ENCODE measurements around the gene ZDHHC3. TPM values are rescaled to one million over a fixed set of nuclear protein-coding genes. Genes with fewer than 3 reads are reported as not detected.

ZDHHC3 gene
- total RNA-seq, 2 experiments from 2014 or later, result 29.5 to 31.0 TPM

DNA sequence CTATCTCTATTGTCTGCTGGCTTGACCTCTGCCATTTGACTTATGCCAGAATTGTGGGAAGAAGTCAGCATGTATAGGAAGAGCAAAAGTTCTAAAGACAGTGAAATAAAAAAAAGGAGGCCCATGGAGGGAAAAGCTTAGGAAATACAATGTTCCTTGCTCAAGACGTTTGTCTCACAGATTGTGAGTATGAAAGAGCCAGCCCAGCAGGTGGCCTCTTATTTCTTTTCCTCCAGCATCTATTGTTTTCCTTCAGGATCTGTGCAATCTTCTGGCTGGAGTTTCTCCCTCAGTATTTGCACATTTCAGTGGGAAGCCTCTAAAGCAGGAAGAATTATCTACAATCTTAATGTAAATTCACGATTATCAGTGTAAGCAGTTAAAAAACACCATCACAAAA, 43.7 kb downstream of the ZDHHC3 start:
- intact Hi-C loops (cut with micrococcal nuclease), result no loop called here
- H3K4me3 Mint-ChIP-seq, result no peak overlapping the region
- H3K36me3 Mint-ChIP-seq (ENCODE audit: low read depth), result peaks cover 13% of the 10 kb centered on the region

DNA sequence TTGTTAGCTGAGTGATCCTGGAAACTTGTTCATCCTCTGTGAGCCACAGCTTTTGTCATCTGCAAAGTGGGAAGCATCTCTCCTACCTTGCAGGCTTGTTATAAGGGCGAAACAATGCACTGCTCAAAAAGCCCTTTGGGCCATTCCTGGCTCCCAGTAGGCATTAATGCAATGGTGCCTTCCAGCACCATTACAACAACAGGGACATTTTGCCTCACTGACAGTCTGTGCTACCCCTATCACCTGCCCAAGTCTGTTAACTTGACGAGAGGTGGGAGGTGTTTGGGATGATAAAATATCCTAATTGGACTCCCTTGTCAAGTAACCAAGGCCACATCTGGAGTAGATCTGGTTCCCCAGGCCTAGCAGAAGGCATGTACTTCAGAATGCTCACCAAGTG, 44.2 kb downstream of the ZDHHC3 start:
- Mint-ChIP-seq H3K27me3 (ENCODE audit: low read depth) (no peaks in the 10 kb centered on the region), H3K9me3 (no peaks in the 10 kb centered on the region), H3K4me1 (ENCODE audit: low read depth) (no peaks in the 10 kb centered on the region), H3K4me3 (no peak overlapping the region), H3K27ac (no peak overlapping the region), H3K36me3 (ENCODE audit: low read depth) (peaks cover 16% of the 10 kb centered on the region)
- DNase-seq, result no peak
- intact Hi-C loops (cut with micrococcal nuclease), result no loop called here
- CTCF ChIA-PET, result no interaction called here

More for the DNA sequence above, 43.7 kb downstream of the ZDHHC3 start:
- Mint-ChIP-seq H3K9me3 (no peaks in the 10 kb centered on the region), H3K4me1 (ENCODE audit: low read depth) (no peaks in the 10 kb centered on the region), H3K27me3 (ENCODE audit: low read depth) (no peaks in the 10 kb centered on the region), H3K27ac (no peak overlapping the region)
- CTCF ChIA-PET, result no interaction called here
- DNase-seq, result no peak

GRCh38 chr3:44930911-44931310, 45.1 kb downstream of the ZDHHC3 start:
- no peaks in the 10 kb centered on the region for H3K27me3 Mint-ChIP-seq (ENCODE audit: low read depth)
- intact Hi-C loops (cut with micrococcal nuclease), result no loop called here

DNA sequence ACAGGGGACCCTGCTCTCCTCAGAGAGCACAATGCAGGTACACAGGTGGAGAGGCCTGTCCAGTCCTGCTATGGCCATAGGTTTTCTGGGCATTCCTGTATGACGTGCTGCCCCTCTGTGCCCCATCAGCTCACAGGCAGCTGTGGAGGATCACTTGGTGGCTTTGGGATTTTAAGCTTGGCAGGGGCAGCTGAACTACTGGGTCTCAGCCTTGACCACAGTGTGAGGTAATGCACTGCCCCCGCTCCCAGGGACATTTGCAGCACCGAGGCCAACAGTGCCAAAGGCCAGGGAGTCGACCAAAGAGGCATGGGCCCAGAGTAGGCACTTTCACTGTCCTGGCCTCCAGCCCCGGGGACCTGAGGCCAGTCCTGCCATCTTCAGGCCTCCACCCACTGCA, 46.2 kb downstream of the ZDHHC3 start:
- peaks cover 8% of the 10 kb centered on the region for H3K36me3 Mint-ChIP-seq (ENCODE audit: low read depth)

More at GRCh38 chr3:44930911-44931310, 45.1 kb downstream of the ZDHHC3 start:
- Mint-ChIP-seq H3K36me3 (ENCODE audit: low read depth) (peaks cover 8% of the 10 kb centered on the region), H3K27ac (no peak overlapping the region), H3K9me3 (no peaks in the 10 kb centered on the region), H3K4me3 (no peak overlapping the region), H3K4me1 (ENCODE audit: low read depth) (no peaks in the 10 kb centered on the region)
- DNase-seq, result no peak
- CTCF ChIA-PET, result no interaction called here

GRCh38 chr3:44927371-44927770, 48.6 kb downstream of the ZDHHC3 start:
- Mint-ChIP-seq H3K4me1 (ENCODE audit: low read depth) (no peaks in the 10 kb centered on the region), H3K27me3 (ENCODE audit: low read depth) (no peaks in the 10 kb centered on the region), H3K4me3 (no peak overlapping the region), H3K36me3 (ENCODE audit: low read depth) (peaks cover 6% of the 10 kb centered on the region), H3K9me3 (no peaks in the 10 kb centered on the region), H3K27ac (no peak overlapping the region)
- intact Hi-C loops (cut with micrococcal nuclease), result no loop called here
- CTCF ChIA-PET, result interaction anchor here (0.6 to 1.0 kb wide), 2 partner anchors 13 to 14 kb away, joined by 3 to 4 read pairs; no protein-coding TSS in a partner anchor
- DNase-seq, result no peak

More for the DNA sequence above, 46.2 kb downstream of the ZDHHC3 start:
- H3K9me3 Mint-ChIP-seq, result no peaks in the 10 kb centered on the region
- CTCF ChIA-PET, result interaction anchor here (0.6 kb wide), 1 partner anchor 609 kb away, joined by 3 read pairs; no protein-coding TSS in a partner anchor
- DNase-seq, result no peak
- H3K4me1 Mint-ChIP-seq (ENCODE audit: low read depth), result no peaks in the 10 kb centered on the region
- H3K27ac Mint-ChIP-seq, result no peak overlapping the region
- no peaks in the 10 kb centered on the region for H3K27me3 Mint-ChIP-seq (ENCODE audit: low read depth)
- intact Hi-C loops (cut with micrococcal nuclease), result no loop called here
- no peak overlapping the region for H3K4me3 Mint-ChIP-seq

DNA sequence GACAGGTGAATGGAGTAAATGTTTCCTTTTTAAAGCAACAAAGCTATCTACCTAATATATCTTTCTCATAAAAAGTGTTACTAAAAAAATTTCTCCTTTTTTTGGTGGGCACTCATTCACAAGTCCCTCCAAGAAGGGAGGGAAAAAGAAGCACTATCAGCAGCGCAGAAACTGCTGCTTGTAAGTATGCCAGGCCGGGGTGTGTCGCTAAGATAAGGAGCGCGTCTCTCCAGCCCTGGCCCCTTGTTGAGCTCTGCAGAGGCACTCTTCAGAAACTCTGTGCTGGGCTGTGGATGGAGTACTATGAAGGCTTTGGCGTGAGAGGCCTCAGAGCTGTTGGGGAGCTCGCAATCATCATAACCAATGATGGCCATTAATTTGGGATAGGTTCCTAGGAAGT, 49.1 kb downstream of the ZDHHC3 start:
- no peak overlapping the region for H3K4me3 Mint-ChIP-seq

GRCh38 chr3:44926172-44926571, 49.8 kb downstream of the ZDHHC3 start:
- no peak for DNase-seq
- Mint-ChIP-seq H3K9me3 (no peaks in the 10 kb centered on the region), H3K27ac (no peak overlapping the region), H3K27me3 (ENCODE audit: low read depth) (no peaks in the 10 kb centered on the region), H3K36me3 (ENCODE audit: low read depth) (peaks cover 5% of the 10 kb centered on the region), H3K4me3 (no peak overlapping the region), H3K4me1 (ENCODE audit: low read depth) (no peaks in the 10 kb centered on the region)
- CTCF ChIA-PET, result no interaction called here
- intact Hi-C loops (cut with micrococcal nuclease), result no loop called here

More for the DNA sequence above, 49.1 kb downstream of the ZDHHC3 start:
- intact Hi-C loops (cut with micrococcal nuclease), result no loop called here
- Mint-ChIP-seq H3K4me1 (ENCODE audit: low read depth) (no peaks in the 10 kb centered on the region), H3K27me3 (ENCODE audit: low read depth) (no peaks in the 10 kb centered on the region), H3K36me3 (ENCODE audit: low read depth) (peaks cover 5% of the 10 kb centered on the region), H3K9me3 (no peaks in the 10 kb centered on the region), H3K27ac (no peak overlapping the region)
- CTCF ChIA-PET, result interaction anchor here (0.6 to 1.0 kb wide), 2 partner anchors 13 to 14 kb away, joined by 3 to 4 read pairs; no protein-coding TSS in a partner anchor
- DNase-seq, result no peak

DNA sequence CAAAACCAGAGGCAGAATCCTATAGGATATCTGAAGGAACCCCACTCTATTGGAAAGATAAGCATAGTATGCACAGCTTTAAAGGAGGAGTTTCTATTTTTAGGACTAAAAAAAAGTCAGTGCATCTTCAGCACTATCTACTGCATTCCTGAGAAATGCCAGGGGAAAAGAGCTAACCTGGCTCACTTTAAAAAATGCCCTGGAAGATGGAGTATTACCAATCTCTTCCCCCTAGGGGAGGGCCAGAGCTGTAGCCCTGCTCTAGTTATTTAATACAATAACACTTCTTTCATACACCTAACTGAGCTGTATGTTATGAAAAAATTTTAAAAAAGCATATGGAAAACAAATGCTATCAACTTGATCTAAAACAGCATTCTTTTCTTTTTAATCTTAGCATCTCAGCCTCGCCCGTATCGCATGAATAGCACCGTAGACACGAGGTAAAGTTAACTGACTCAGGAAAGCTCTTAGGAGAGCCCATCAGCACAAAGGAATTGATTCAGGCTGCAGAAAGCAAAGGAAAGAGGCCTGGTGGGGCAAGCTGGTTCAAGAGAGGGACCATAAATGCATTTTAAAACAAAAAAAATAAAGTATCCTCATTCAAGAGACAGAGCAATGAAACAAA, 51.4 kb downstream of the ZDHHC3 start:
- Mint-ChIP-seq H3K4me1 (ENCODE audit: low read depth) (no peaks in the 10 kb centered on the region), H3K4me3 (no peak overlapping the region), H3K27me3 (ENCODE audit: low read depth) (no peaks in the 10 kb centered on the region), H3K27ac (no peak overlapping the region), H3K9me3 (no peaks in the 10 kb centered on the region), H3K36me3 (ENCODE audit: low read depth) (peaks cover 5% of the 10 kb centered on the region)
- CTCF ChIA-PET, result interaction anchor here (0.5 to 2.9 kb wide), 4 partner anchors 10 to 1288 kb away, joined by 3 to 16 read pairs (median 3); no protein-coding TSS in a partner anchor
- intact Hi-C loops (cut with micrococcal nuclease), result no loop called here
- DNase-seq, result no peak

DNA sequence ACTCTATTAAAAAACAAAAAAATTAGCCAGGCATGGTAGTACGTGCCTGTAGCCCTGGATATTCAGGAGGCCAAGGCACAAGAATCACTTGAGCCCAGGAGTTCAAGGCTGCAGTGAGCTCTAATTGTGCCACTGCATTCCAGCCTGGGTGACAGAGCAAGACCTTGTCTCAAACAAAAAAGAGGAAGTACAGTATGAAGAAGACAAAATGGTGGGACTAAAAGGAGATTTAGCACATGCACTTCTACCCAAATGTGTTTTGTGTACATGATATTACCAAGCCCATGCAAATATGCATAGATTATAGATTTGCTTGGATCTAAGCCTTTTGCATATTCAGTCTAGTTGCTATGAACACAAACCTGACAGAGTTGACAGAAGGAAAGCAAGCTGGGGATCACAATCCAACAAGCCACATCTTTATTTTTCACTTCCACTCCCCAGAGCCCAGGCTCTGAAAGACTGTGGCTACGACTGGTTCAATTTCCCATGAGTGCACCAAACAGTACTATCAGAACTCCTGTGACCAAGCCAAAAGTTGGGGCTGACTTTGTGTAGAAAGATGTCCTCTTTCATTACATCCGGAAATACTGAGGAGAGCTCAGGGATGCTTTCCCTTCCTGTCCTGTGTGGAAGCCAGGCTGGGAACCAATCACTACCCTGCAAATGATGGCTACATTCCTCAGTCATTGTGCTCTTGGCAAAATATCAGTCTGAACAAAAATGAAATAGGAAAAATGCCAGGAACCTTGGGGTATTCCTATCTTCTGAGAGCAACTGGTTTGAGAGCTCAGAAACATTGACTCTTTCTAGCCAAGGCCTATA, 52.1 kb downstream of the ZDHHC3 start:
- Mint-ChIP-seq H3K4me1 (ENCODE audit: low read depth) (no peaks in the 10 kb centered on the region), H3K4me3 (no peak overlapping the region), H3K36me3 (ENCODE audit: low read depth) (peaks cover 3% of the 10 kb centered on the region), H3K9me3 (no peaks in the 10 kb centered on the region), H3K27me3 (ENCODE audit: low read depth) (no peaks in the 10 kb centered on the region), H3K27ac (no peak overlapping the region)
- no peak for DNase-seq
- CTCF ChIA-PET, result interaction anchor here (0.6 to 2.9 kb wide), 3 partner anchors 9 to 1287 kb away, joined by 3 to 16 read pairs (median 3); no protein-coding TSS in a partner anchor
- intact Hi-C loops (cut with micrococcal nuclease), result no loop called here

DNA sequence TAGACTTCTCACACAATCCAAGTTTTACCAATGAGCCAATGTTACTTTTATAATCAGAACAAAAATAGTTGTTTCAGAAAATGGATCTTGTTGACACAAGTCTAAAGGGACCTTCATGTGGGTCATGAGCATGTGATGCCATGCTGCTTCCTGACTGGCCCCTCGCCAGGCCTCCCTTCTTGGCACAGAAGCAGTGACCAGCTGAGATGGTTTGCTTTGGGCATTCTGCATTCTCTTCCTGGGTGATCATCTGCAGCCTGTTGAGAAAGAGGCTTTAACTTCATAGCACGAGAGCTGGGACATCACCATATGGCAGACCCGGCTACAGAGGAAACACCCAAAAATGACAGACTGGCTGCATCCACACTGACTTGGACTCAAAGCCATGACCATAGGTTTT, 55.9 kb downstream of the ZDHHC3 start:
- Mint-ChIP-seq H3K27me3 (ENCODE audit: low read depth) (no peaks in the 10 kb centered on the region), H3K27ac (no peak overlapping the region), H3K4me1 (ENCODE audit: low read depth) (no peaks in the 10 kb centered on the region), H3K4me3 (no peak overlapping the region), H3K36me3 (ENCODE audit: low read depth) (peaks cover 1% of the 10 kb centered on the region), H3K9me3 (no peaks in the 10 kb centered on the region)
- intact Hi-C loops (cut with micrococcal nuclease), result no loop called here
- CTCF ChIA-PET, result no interaction called here
- DNase-seq, result no peak

DNA sequence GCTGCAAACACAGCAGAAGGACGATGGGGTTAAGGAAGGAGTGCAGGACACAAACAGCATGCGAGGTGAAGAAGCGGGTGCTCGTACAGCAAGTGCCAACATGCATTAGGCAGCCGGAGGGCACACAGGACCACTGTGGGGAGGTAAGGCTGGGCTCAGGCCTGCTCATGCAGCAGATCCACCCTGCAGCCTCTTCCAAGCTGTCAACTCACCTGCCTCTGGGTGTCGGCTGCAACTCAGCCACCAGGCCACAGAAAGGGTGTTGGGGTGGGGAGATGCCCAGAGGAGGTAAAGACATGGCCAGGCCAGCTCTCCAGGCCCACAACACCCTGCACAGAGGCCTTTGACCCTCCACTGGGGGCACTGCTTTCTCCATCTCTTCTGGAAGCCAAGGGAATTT, 57.4 kb downstream of the ZDHHC3 start:
- Mint-ChIP-seq H3K27me3 (ENCODE audit: low read depth) (no peaks in the 10 kb centered on the region), H3K4me1 (ENCODE audit: low read depth) (no peaks in the 10 kb centered on the region), H3K4me3 (no peak overlapping the region), H3K9me3 (no peaks in the 10 kb centered on the region), H3K27ac (no peak overlapping the region), H3K36me3 (ENCODE audit: low read depth) (peaks cover 1% of the 10 kb centered on the region)
- DNase-seq, result no peak
- intact Hi-C loops (cut with micrococcal nuclease), result no loop called here
- CTCF ChIA-PET, result no interaction called here

- no peaks in the 10 kb centered on the region for H3K27me3 Mint-ChIP-seq (ENCODE audit: low read depth)
- intact Hi-C loops (cut with micrococcal nuclease), result no loop called here
- H3K36me3 Mint-ChIP-seq (ENCODE audit: low read depth), result peaks cover 1% of the 10 kb centered on the region
- no peak overlapping the region for H3K27ac Mint-ChIP-seq
- H3K4me1 Mint-ChIP-seq (ENCODE audit: low read depth), result no peaks in the 10 kb centered on the region
- H3K9me3 Mint-ChIP-seq, result no peaks in the 10 kb centered on the region
- DNase-seq, result no peak
- H3K4me3 Mint-ChIP-seq, result no peak overlapping the region
- CTCF ChIA-PET, result no interaction called here
These were observed 57.9 kb downstream of the ZDHHC3 start for GRCh38 chr3:44918087-44918486.

All from activated naive CD4-positive, alpha-beta T cell treated with anti-CD3 and anti-CD28 coated beads for 36 hours (primary cell).